CD14-positive monocyte (primary cell): Measurements from ENCODE around the gene ZDHHC7. TPM values are rescaled to one million over a fixed set of nuclear protein-coding genes. Genes with fewer than 3 reads are reported as not detected.

Experiments used
- DNase-seq, 3 donors: peaks; one replicate each; pipeline ENCODE4 v3.0.0-alpha.2; 2011 to 2022
- H2AFZ ChIP-seq: 2 replicates; pipeline ENCODE4 v1.6.0; 2012; ENCODE audit warnings: mild to moderate bottlenecking, low read depth, low read length, inconsistent platforms; ENCODE audit not compliant: insufficient read depth, poor library complexity, severe bottlenecking
- H3K27ac ChIP-seq, 2 donors: 1 replicate in 1 of 2; 2 replicates in 1 of 2; pipeline ENCODE4 v1.5.1; 2012 to 2013; ENCODE audit warnings: low read length in 2 of 2, control low read depth in 1 of 2, inconsistent platforms in 1 of 2, low read depth in 1 of 2, mild to moderate bottlenecking in 1 of 2
- H3K27me3 ChIP-seq, 2 donors: one replicate each; pipeline versions ENCODE4 v1.6.0 to v1.6.1; 2011 to 2013; ENCODE audit warnings: low read length in 2 of 2; ENCODE audit not compliant: control insufficient read depth in 2 of 2, insufficient read depth in 2 of 2
- H3K36me3 ChIP-seq, 2 donors: replicated peaks in 1 of 2; 1 replicate in 1 of 2; 2 replicates in 1 of 2; pipeline versions ENCODE4 v1.5.1 to v1.6.1; 2012 to 2013; ENCODE audit warnings: low read length in 2 of 2, control low read depth in 1 of 2, inconsistent platforms in 1 of 2, mild to moderate bottlenecking in 1 of 2; ENCODE audit not compliant: insufficient read depth in 2 of 2, control insufficient read depth in 1 of 2
- H3K4me1 ChIP-seq, 2 donors: 1 replicate in 1 of 2; 2 replicates in 1 of 2; pipeline versions ENCODE4 v1.5.1 to v1.6.1; 2012 to 2013; ENCODE audit warnings: low read length in 2 of 2, control low read depth in 1 of 2, inconsistent platforms in 1 of 2, mild to moderate bottlenecking in 1 of 2, moderate library complexity in 1 of 2; ENCODE audit not compliant: insufficient read depth in 2 of 2, control insufficient read depth in 1 of 2
- H3K4me2 ChIP-seq: replicated peaks from 2 replicates; pipeline ENCODE3; 2012; ENCODE audit warnings: low read length, moderate library complexity, mild to moderate bottlenecking; ENCODE audit not compliant: poor library complexity, severe bottlenecking; ENCODE audit errors: extremely low read depth
- H3K4me3 ChIP-seq, 3 experiments: fragments of 200-600 bp in 1 of 3; sonication (generic) in 1 of 3; replicated peaks in 1 of 3; 1 replicate in 2 of 3; 2 replicates in 1 of 3; pipeline ENCODE4 v1.5.1; 2011 to 2013; ENCODE audit warnings: low read length in 3 of 3, mild to moderate bottlenecking in 3 of 3, control low read depth in 2 of 3, low read depth in 2 of 3, inconsistent platforms in 1 of 3, moderate library complexity in 1 of 3
- H3K79me2 ChIP-seq: 2 replicates; pipeline ENCODE4 v1.6.0; 2012; ENCODE audit warnings: mild to moderate bottlenecking, control low read depth, inconsistent platforms, low read length, moderate library complexity; ENCODE audit not compliant: insufficient read depth
- H3K9ac ChIP-seq: 2 replicates; pipeline ENCODE4 v1.6.0; 2017; ENCODE audit warnings: low read length, mild to moderate bottlenecking; ENCODE audit not compliant: insufficient read depth, poor library complexity, severe bottlenecking
- H3K9me3 ChIP-seq, 2 donors: replicated peaks in 1 of 2; 1 replicate in 1 of 2; 2 replicates in 1 of 2; pipeline versions ENCODE4 v1.5.1 to v1.6.1; 2012 to 2013; ENCODE audit warnings: low read length in 2 of 2, control low read depth in 1 of 2; ENCODE audit not compliant: control insufficient read depth in 1 of 2, insufficient read depth in 1 of 2
- H4K20me1 ChIP-seq: 2 replicates; pipeline ENCODE4 v1.6.0; 2012; ENCODE audit warnings: mild to moderate bottlenecking, low read length, control low read depth, moderate library complexity; ENCODE audit not compliant: insufficient read depth
- H3K27ac Mint-ChIP-seq, 7 donors: one replicate each; pipeline ENCODE4 v1.8.0; 2020; ENCODE audit warnings: mild to moderate bottlenecking in 7 of 7, mixed read lengths in 7 of 7, moderate library complexity in 6 of 7, inconsistent platforms in 2 of 7
- H3K27me3 Mint-ChIP-seq, 3 donors: one replicate each; pipeline ENCODE4 v1.8.0; 2021 to 2022; ENCODE audit warnings: low read depth in 3 of 3, mild to moderate bottlenecking in 3 of 3, mixed read lengths in 3 of 3, moderate library complexity in 3 of 3, inconsistent platforms in 1 of 3
- H3K36me3 Mint-ChIP-seq, 2 donors: one replicate each; pipeline ENCODE4 v1.8.0; 2020; ENCODE audit warnings: mixed read lengths in 2 of 2, inconsistent platforms in 1 of 2, mild to moderate bottlenecking in 1 of 2
- H3K4me1 Mint-ChIP-seq: one replicate; pipeline ENCODE4 v1.8.0; 2020; ENCODE audit warnings: mild to moderate bottlenecking, mixed read lengths
- H3K4me3 Mint-ChIP-seq, 2 donors: one replicate each; pipeline ENCODE4 v1.8.0; 2020; ENCODE audit warnings: mild to moderate bottlenecking in 2 of 2, mixed read lengths in 2 of 2, moderate library complexity in 1 of 2
- H3K9me3 Mint-ChIP-seq, 7 donors: one replicate each; pipeline ENCODE4 v1.8.0; 2020 to 2022; ENCODE audit warnings: mixed read lengths in 7 of 7, mild to moderate bottlenecking in 6 of 7, moderate library complexity in 6 of 7, inconsistent platforms in 2 of 7
- WGBS: methylation state at CpG from one replicate; pipeline ENCODE4 v1.1.5; 2013; ENCODE audit warnings: missing lambda C conversion rate; ENCODE audit not compliant: insufficient coverage; 5-methylcytosine and 5-hydroxymethylcytosine counted together
- intact Hi-C, 2 donors: fragments of 100-400 bp; cut with micrococcal nuclease; formaldehyde crosslinking; loops; one replicate each; pipeline versions ENCODE4 v1.15.0 to v1.15.1; 2023
- polyA plus RNA-seq, 3 donors: library from polyadenylated mRNA; depleted of rRNA in 1 of 3; unstranded in 2 of 3; stranded (reverse) in 1 of 3; fragments of 300-500 nt in 2 of 3; fragments of >200 nt in 1 of 3; fragmentation: Illumina TruSeq in 2 of 3; gene quantifications; 1 replicate in 2 of 3; 2 replicates in 1 of 3; pipeline ENCODE4 v1.2.3, GENCODE V29; 2012 to 2021
- TF ChIP-seq, protein P1 (sequence below): fragments of 200-600 bp; IDR thresholded peaks from one replicate; pipeline ENCODE4 v1.8.0; 2022; ENCODE audit warnings: antibody characterized with exemption, mild to moderate bottlenecking

Gene ZDHHC7
- polyA plus RNA-seq, 3 donors = 99.7 to 189 (median 129) TPM

DNA sequence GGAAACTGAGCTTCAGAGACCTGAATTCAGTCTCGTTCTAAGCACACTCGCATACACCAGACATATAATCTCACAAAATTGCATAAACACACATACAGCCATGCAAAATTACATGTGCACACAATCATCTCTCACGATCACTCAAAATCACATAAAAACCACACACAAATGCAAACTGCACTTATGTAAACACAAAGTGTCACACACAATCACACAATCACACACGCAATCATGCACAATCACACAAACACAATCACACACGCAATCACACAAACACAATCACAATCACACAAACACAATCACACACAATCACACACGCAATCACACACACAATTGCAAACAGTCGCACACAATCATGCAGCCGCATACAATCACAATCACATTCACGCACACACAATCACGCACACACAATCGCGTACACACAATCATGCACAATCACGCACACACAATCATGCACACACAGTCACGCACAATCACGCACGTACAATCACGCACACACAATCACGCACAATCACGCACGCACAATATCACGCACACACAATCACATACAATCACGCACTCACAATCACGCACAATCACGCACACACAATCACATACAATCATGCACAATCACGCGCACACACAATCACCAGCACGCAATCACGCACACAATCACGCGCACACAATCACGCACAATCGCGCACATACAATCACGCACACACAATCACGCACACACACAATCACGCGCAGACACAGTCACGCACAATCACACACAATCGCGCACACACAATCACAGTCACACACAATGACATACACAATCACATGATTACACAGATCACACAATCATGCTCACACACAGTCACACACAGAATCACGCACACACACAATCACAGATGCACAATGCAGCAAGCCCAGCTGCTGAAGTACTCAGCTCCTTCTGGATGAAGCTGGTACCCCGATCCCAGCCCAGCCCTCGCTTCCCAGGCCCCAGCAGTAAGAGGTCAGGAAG, 45.6 kb downstream of the ZDHHC7 start:
- H3K27me3 ChIP-seq = no peaks in the 10 kb centered on the region
- H3K27ac Mint-ChIP-seq = peak overlapping the region in 1 of 7 donors; percentile 16
- H3K79me2 ChIP-seq = no peaks in the 10 kb centered on the region
- H3K4me1 Mint-ChIP-seq = peaks cover 4% of the 10 kb centered on the region
- no peaks in the 10 kb centered on the region for H3K36me3 Mint-ChIP-seq
- H3K9ac ChIP-seq = no peak overlapping the region
- 95% methylated on average over 43 of the region's 43 CpGs for WGBS
- H3K27ac ChIP-seq = no peak overlapping the region
- H3K4me1 ChIP-seq = peaks cover 5 to 6% of the 10 kb centered on the region in 2 donors
- intact Hi-C loops = no loop called here
- peak overlapping the region in 1 of 2 donors; percentile 8 for H3K4me3 Mint-ChIP-seq
- H2AFZ ChIP-seq = no peak overlapping the region
- peaks cover 0 to 5% (median 0%) of the 10 kb centered on the region in 7 donors for H3K9me3 Mint-ChIP-seq
- TF ChIP-seq, protein P1, sequence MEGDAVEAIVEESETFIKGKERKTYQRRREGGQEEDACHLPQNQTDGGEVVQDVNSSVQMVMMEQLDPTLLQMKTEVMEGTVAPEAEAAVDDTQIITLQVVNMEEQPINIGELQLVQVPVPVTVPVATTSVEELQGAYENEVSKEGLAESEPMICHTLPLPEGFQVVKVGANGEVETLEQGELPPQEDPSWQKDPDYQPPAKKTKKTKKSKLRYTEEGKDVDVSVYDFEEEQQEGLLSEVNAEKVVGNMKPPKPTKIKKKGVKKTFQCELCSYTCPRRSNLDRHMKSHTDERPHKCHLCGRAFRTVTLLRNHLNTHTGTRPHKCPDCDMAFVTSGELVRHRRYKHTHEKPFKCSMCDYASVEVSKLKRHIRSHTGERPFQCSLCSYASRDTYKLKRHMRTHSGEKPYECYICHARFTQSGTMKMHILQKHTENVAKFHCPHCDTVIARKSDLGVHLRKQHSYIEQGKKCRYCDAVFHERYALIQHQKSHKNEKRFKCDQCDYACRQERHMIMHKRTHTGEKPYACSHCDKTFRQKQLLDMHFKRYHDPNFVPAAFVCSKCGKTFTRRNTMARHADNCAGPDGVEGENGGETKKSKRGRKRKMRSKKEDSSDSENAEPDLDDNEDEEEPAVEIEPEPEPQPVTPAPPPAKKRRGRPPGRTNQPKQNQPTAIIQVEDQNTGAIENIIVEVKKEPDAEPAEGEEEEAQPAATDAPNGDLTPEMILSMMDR = no peak
- H3K27me3 Mint-ChIP-seq = peaks cover 8 to 23% (median 10%) of the 10 kb centered on the region in 3 donors
- H3K4me2 ChIP-seq = no peak overlapping the region
- no peaks in the 10 kb centered on the region for H3K36me3 ChIP-seq
- no peak for DNase-seq
- no peaks in the 10 kb centered on the region for H3K9me3 ChIP-seq
- H4K20me1 ChIP-seq = no peaks in the 10 kb centered on the region
- H3K4me3 ChIP-seq = no peak overlapping the region

DNA sequence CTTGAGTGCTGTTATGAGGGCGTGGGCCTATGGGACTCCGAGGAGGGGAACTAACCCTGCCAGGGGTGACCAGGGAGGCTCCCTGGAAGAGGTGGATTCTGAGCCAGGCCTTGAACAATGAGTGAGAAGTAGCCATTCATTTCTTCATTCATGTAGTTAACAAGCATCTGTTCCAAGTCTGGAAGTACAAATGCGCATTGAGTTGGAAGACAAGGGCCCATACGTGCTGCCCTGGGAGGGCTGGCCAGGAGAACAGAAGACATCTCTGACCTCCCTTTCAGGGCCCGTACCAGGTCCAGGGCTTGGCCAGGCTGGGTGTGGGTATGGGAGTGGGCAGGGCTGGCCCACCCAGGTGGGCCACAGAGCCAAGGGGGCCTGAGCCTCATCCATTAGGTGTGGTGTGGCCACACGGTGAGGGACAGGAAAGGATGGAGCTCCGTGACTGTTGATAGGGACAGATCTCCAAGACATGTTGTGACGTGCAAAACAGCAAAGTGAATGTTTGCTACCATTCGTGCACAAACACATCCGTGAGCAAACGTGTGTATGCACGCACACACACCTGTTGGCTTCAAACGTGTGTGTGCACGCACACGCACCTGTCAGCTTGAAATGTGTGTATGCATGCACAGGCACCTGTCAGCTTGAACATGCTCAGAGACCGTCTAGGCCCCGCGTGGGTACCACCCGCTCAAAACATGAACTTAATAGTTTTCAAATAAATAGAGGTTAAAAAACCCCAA, 46.8 kb downstream of the ZDHHC7 start:
- no peak overlapping the region for H3K27ac ChIP-seq
- Mint-ChIP-seq H3K27ac (no peak overlapping the region), H3K36me3 (no peaks in the 10 kb centered on the region), H3K4me1 (peaks cover 5% of the 10 kb centered on the region), H3K9me3 (peaks cover 0 to 5% (median 0%) of the 10 kb centered on the region in 7 donors), H3K4me3 (no peak overlapping the region), H3K27me3 (peaks cover 9 to 20% (median 11%) of the 10 kb centered on the region in 3 donors)
- H3K27me3 ChIP-seq = no peaks in the 10 kb centered on the region
- no peaks in the 10 kb centered on the region for H3K79me2 ChIP-seq
- no peak for DNase-seq
- intact Hi-C loops = no loop called here
- H3K4me1 ChIP-seq = no peaks in the 10 kb centered on the region
- H3K36me3 ChIP-seq = no peaks in the 10 kb centered on the region
- WGBS = 94% methylated on average over 12 of the region's 19 CpGs
- H3K4me2 ChIP-seq = no peak overlapping the region
- TF ChIP-seq, protein P1 = no peak
- no peak overlapping the region for H2AFZ ChIP-seq
- H4K20me1 ChIP-seq = no peaks in the 10 kb centered on the region
- H3K9ac ChIP-seq = no peak overlapping the region
- no peaks in the 10 kb centered on the region for H3K9me3 ChIP-seq
- H3K4me3 ChIP-seq = no peak overlapping the region
